Effector CD4-positive, alpha-beta T cell (primary cell): Measurements from ENCODE around the gene AKAP6.
"Not testable (repeated sequence)": the region's sequence is repeated elsewhere in the genome, so short reads cannot be mapped to it uniquely, and the experiment has no call there.

ENCODE experiments used
- DNase-seq: peaks from one replicate; pipeline ENCODE4 v3.0.0-alpha.2; 2020

Gene AKAP6

DNA sequence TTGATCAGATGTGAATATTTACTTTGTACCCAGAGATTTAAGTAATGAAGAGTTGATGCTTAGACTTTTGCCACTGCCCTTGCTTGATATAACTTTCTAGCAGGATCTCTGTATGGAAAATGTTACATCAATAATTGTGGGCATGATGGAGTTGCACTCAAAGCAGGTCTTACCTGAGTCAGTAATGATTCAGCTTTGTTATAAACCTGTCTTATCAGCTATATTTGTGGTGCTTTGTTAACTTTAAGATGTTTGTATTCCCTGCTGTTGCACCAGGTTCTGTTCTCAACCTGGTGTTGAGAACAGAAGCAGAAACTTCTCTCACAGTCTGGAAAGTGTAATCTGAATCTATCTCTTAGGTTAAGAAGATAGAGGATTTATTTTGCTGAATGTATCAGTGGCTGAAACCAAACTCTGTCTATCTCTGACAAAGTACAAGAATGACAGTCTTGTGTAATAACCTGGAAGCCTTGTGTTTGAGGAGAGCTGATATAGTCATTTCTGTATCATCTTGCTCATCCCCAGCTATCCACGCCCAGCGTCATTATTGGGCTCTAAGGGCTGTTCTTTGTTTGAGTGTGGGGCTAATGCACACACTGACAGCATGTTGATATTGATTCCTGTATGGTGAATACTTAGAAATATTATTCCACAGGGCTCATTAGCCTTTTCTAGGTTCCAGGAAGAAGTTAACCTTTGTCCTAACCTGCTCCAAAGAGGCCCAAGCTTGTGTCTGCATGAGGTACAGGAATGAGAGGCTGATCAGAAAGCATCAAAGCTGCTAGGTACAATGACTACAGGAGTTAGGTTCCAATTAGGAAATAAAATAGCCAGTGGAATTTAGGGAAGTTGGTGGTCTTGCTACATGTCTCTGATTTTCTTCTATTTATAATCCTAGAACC is 3.6 kb downstream of the AKAP6 start:
- no peak for DNase-seq

- DNase-seq = no peak
Observed at GRCh38 chr14:32336702-32337101, 7.6 kb downstream of the AKAP6 start.

DNA sequence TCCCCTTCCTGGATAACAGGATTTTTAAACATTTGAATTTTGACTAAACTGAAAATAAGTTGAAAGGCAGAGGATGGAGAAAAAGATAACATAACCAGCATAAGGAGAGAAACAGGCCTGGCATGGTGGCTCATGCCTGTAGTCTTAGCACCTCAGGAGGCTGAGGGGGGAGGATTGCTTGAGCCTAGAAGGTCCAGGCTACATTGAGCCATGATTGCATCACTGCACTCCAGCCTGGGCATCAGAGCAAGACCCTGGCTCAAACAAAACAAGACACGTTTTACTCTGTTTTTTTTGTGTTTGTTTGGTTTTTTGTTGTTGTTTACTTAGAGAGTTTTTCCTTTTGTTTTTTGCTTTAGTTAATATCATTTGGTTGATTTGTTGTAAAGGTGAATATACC is 8.7 kb downstream of the AKAP6 start:
- DNase-seq = no peak

DNA sequence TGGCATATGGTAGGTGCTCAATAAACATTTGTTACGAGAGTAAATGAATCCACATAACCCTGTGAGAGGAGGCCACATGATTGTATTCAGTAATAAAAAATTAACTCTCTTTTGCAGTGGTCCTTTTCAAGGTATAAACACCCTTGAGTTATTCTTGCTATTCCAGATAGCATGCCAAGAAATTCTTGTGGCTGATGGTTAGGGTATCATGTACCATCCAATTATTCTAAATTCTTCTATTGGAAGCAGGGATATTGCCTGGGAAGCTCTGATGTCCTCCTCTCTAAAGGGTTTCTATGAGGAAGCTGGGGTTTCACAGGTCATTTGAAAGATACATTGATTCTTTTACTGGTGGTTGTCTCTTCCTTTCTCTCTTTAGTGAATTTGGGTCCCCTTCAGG is 10.1 kb downstream of the AKAP6 start:
- no peak for DNase-seq

DNA sequence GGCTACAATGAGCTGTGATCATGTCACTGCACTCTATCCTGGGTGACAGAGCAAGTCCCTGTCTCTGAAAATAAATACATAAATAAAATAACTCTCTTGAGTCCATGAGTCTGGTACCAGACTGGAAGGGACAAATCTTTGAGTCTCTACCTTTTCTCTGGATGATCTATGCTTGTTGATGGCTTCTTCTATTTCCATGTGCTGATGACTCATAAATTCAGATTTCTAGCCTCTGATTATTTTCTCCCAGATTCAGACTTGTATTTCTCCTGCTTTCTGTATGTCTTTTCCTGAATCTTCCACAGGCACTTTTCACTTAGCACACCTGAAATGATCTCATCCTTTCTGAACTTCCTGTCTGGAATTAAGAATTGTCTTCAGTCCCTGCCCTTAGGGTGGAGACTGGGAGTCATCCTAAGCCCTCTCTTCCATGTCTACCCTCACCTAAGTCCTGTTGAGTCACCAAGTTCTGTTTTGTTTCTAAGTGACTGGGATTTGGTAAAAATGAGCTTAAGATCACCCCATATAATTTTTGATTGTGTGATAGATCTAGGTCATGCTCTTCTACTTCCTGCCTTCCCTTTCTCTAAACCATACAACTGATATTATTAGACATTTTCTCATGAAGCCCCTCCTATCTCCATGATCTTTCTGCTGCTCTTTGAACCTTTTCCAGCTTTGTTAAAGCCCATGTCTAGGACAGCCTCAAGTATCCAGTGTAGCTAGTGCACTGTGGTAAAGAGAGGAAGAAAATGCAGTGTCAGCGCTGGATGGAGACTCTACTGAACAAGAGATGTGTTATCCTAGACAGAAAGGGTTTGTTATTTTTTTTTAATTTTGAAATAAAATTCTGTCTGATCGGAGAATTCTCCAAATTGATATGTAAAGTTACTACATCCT is 13.1 kb downstream of the AKAP6 start:
- no peak for DNase-seq

DNA sequence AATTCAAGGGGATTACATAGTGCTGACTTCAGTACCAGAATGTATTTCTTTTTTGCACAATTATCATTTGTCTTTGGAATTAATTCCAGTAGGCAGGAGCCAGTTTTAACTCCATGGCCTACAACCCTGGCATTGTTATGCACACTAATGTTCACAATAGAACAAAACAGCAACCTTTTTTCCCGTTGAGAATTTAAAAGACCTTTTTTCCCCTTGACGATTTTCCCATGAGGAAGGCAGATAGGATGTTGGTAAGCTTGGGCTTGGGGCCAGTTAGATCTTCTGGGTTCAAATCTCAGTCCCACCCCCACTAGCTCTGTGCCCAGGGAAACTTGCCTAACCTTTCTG is 13.7 kb downstream of the AKAP6 start:
- DNase-seq = no peak

- DNase-seq = no peak
Observed at GRCh38 chr14:32343926-32344430, 14.9 kb downstream of the AKAP6 start.

DNA sequence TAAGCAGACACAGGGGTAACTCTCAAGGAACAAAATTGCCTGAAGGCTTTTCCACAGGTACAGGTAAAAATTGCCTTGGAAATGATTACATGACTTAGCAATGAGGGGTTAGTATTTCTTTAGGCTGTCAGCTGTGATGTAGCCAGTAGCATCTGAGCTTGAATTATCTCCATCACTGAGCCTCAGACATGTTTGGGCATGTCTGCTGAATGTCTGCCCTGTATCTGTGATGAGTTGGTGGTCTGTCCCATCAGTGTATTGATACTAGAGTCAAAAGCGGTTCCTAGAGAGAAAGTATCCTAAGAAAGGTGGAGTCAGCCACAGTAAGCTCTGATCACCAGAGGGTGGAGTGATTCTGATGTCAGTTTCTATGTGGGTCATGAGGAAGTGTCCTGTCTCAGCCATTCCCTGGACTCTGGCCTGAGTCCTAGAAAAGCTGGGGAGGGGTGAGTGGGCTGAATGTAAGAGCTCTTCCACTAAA is 16.3 kb downstream of the AKAP6 start:
- no peak for DNase-seq

GRCh38 chr14:32349322-32349721 is 20.2 kb downstream of the AKAP6 start:
- DNase-seq = no peak

DNA sequence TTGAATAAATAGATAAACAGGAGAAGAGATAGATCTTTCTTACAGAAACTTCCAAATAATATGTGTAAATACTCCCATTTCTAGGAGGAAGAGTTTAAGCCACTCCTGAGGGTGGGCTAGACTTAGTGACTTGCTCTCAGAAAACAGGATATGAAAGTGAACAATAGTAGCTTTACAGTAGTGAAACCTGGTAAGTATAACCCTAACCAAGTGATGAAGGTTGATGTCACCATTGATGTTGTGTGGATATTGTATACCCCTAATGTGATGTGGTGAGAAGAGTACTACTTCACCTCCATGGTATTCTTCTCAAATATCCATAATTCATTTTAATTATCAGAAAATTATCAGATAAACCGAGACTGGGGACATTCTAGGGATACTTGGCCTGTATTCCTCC is 20.9 kb downstream of the AKAP6 start:
- no peak for DNase-seq

GRCh38 chr14:32352631-32353030 is 23.5 kb downstream of the AKAP6 start:
- no peak for DNase-seq

DNA sequence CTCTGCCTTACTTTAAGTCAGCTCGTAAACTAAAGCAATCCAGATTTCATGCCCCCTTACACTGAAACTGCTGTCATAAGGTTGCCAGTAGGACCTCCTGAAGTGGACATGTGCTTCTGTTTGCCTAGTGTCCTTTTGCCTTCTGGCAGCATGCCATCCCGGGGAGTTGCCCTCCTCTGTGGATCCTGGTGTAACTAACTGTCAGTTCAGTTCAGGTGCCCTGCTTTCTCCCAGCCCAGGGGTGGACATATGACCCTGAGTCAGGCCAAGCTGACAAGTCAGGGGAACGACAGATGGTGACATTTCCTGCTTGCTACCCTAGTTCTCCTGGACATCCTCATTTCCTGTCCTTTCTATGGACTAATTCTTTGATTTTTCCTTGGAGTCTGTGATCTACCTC is 25.6 kb downstream of the AKAP6 start:
- no peak for DNase-seq

- DNase-seq = no peak
Observed at GRCh38 chr14:32358781-32359180, 29.7 kb downstream of the AKAP6 start.

DNA sequence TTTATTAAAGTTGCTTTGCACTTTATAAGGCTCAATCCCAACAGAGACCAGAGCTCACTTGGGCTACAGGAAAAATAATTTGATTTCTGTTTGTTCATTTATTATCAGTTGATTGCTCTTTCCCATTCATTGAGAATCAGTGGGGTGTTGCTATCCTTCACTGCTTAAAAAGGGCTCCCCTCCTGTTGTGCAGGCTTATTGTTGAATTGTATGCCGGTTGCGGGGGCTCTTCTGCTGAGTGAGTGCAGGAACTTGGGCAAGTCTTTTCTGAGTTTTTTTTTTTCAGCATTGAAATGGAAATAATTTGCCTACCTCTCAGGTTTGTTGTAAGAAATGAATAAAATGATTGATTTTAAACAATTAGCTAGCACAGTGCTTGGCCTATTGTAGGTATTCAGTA is 32.6 kb downstream of the AKAP6 start:
- no peak for DNase-seq

- no peak for DNase-seq
Observed at GRCh38 chr14:32363761-32364160, 34.7 kb downstream of the AKAP6 start.

GRCh38 chr14:32364941-32365340 is 35.8 kb downstream of the AKAP6 start:
- DNase-seq = no peak

- DNase-seq = no peak
Observed at GRCh38 chr14:32366256-32366879, 37.3 kb downstream of the AKAP6 start.

DNA sequence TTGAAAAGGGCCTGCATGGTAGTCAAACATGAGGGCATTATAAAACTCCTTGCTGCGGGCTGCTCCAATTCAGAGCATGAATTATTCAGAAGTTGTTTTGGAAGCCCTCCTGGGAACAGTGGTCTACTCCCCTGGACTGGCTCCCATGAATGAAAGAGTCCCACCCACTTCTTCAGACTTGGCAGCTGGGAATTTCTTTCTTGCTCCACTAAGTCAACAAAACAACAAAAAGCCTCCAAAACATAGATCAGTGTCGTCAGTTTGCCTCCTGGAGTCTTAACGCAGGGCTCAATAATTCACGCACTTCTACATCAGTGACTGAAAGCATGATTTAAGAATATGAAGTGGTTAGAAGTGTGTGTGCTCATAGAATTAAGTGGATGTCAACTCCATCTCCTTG is 37.9 kb downstream of the AKAP6 start:
- no peak for DNase-seq

DNA sequence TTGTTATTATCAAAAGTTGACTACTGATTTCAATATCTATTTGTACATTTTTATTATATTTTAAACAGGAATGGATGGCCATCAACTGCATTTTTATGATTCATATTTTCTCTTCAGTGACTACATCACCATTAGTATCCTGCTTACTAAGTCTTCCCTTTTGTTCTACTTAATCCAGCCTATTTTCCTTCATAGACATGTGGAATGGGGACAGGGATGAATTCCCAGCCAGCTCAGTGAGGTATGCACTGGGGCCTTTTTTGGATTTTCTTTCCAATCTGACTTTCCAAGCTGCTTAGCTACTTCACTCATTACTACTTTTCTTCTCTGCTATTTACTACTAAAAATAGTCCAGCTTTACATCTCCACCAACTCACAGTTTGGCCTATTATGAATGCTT is 38.4 kb downstream of the AKAP6 start:
- DNase-seq = no peak

- DNase-seq = no peak
Observed at GRCh38 chr14:32368107-32368506, 39.0 kb downstream of the AKAP6 start.

DNA sequence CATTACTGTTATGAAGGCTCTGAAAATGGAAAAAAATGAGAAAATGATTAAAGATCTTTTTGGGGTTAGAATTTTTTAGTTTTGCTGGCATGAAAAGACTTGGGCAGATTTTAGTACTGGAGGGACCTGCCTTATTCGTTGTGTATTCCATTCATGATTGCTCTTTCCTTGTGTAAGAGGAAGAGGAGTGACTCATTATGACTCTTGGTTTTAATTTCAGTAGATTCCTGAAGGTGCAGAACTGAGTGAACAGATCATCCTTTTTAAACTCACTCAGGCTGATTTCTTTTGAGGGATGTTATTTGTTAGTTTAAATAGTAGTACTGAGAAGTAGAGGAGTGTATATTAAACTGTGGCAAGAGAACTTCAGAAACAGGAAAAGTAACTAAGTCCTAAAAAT is 41.6 kb downstream of the AKAP6 start:
- no peak for DNase-seq

DNA sequence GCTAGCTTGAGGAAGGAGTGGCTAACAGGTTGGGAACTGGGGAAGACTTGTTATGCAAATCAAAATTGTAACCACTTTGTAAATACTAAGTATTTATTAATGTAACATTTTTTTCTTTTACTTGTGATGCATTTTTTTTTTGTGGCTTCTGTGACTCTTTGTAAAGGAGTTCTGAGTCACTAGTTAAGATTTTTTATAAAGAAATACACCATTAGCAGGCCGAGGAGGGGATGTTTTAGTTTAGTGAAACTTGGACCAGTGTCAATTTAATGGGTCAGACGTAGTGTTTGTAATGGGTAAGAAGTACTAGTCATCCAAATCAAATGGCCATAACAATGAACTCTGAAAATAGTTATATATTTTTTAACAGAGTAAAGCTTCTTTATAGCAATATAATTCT is 43.1 kb downstream of the AKAP6 start:
- no peak for DNase-seq

GRCh38 chr14:32373174-32373573 is 44.1 kb downstream of the AKAP6 start:
- not testable (repeated sequence) for DNase-seq
